ENCODE results near the gene GPATCH3. TPM values are rescaled to one million over a fixed set of nuclear protein-coding genes. Genes with fewer than 3 reads are reported as not detected.

The GPATCH3 gene
- total and polyA plus RNA-seq, 2 experiments from 2014 or later: 9.5 to 18.4 TPM

- Histone ChIP-seq H3K79me2 (peaks cover 20% of the 10 kb centered on the region), H3K4me2 (no peak overlapping the region), H3K9me2 (replicated peaks; ENCODE audit: insufficient read depth) (no peaks in the 10 kb centered on the region), H3K27ac (no peak overlapping the region), H3K36me3 (replicated peaks; ENCODE audit: insufficient read depth, low read depth) (peaks cover 3% of the 10 kb centered on the region), H3K27me3 (no peaks in the 10 kb centered on the region), H3K4me1 (ENCODE audit: insufficient read depth) (peaks cover 13% of the 10 kb centered on the region), H3K9me3 (ENCODE audit: low read depth) (no peaks in the 10 kb centered on the region), H2AFZ (no peak overlapping the region), H4K20me1 (ENCODE audit: insufficient read depth, poor library complexity, severe bottlenecking) (no peaks in the 10 kb centered on the region), H3K4me3 (no peak overlapping the region)
- TF ChIP-seq EZH2 (IDR thresholded peaks at IDR 0.05; ENCODE audit: borderline replicate concordance) (no peak), EZH2phosphoT487 (IDR thresholded peaks at IDR 0.05; ENCODE audit: low read depth, severe bottlenecking, unreplicated experiment) (no peak)
- TF ChIP-seq, protein P1, sequence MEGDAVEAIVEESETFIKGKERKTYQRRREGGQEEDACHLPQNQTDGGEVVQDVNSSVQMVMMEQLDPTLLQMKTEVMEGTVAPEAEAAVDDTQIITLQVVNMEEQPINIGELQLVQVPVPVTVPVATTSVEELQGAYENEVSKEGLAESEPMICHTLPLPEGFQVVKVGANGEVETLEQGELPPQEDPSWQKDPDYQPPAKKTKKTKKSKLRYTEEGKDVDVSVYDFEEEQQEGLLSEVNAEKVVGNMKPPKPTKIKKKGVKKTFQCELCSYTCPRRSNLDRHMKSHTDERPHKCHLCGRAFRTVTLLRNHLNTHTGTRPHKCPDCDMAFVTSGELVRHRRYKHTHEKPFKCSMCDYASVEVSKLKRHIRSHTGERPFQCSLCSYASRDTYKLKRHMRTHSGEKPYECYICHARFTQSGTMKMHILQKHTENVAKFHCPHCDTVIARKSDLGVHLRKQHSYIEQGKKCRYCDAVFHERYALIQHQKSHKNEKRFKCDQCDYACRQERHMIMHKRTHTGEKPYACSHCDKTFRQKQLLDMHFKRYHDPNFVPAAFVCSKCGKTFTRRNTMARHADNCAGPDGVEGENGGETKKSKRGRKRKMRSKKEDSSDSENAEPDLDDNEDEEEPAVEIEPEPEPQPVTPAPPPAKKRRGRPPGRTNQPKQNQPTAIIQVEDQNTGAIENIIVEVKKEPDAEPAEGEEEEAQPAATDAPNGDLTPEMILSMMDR (IDR thresholded peaks at IDR 0.05; ENCODE audit: poor library complexity): no peak
- WGBS (ENCODE audit: low lambda C conversion rate, missing lambda C conversion rate): 96% methylated on average over 12 of the region's 12 CpGs
- no peak for DNase-seq (ENCODE audit: low spot score)
Measured at GRCh38 chr1:26942656-26943055, 42.4 kb upstream of the GPATCH3 start.

DNA sequence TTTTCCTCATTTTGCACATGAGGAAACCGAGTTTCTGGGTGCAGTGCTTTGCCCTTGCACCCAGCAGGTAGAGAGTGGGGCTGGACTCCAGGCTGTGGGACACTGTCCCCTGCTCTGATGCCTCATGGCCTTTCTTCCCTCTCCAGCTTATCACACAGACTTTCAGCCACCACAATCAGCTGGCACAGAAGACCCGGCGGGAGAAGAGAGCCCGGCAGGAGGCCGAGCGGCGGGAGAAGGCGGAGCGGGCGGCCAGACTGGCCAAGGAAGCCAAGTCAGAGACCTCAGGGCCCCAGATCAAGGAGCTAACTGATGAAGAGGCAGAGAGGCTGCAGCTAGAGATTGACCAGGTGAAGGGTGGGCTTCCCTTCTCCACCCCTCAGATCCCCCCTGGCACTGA, 41.0 kb upstream of the GPATCH3 start:
- Histone ChIP-seq H3K9me3 (ENCODE audit: low read depth) (no peaks in the 10 kb centered on the region), H3K27ac (no peak overlapping the region), H3K79me2 (peaks cover 34% of the 10 kb centered on the region), H3K4me2 (no peak overlapping the region), H3K27me3 (no peaks in the 10 kb centered on the region), H3K4me3 (no peak overlapping the region), H4K20me1 (ENCODE audit: insufficient read depth, poor library complexity, severe bottlenecking) (no peaks in the 10 kb centered on the region), H3K9me2 (replicated peaks; ENCODE audit: insufficient read depth) (no peaks in the 10 kb centered on the region), H2AFZ (no peak overlapping the region), H3K36me3 (replicated peaks; ENCODE audit: insufficient read depth, low read depth) (peaks cover 3% of the 10 kb centered on the region), H3K4me1 (ENCODE audit: insufficient read depth) (peaks cover 7% of the 10 kb centered on the region)
- 97% methylated on average over 10 of the region's 10 CpGs for WGBS (ENCODE audit: low lambda C conversion rate, missing lambda C conversion rate)
- TF ChIP-seq EZH2phosphoT487 (IDR thresholded peaks at IDR 0.05; ENCODE audit: low read depth, severe bottlenecking, unreplicated experiment) (no peak), EZH2 (IDR thresholded peaks at IDR 0.05; ENCODE audit: borderline replicate concordance) (no peak)
- TF ChIP-seq, protein P1 (IDR thresholded peaks at IDR 0.05; ENCODE audit: poor library complexity): no peak
- DNase-seq (ENCODE audit: low spot score): no peak

GRCh38 chr1:26938659-26939025, 38.4 kb upstream of the GPATCH3 start:
- no peak overlapping the region for H2AFZ ChIP-seq
- DNase-seq (ENCODE audit: low spot score): no peak
- H3K9me2 ChIP-seq (replicated peaks; ENCODE audit: insufficient read depth): no peaks in the 10 kb centered on the region
- no peak overlapping the region for H3K27ac ChIP-seq
- TF ChIP-seq, protein P1 (IDR thresholded peaks at IDR 0.05; ENCODE audit: poor library complexity): no peak
- TF ChIP-seq EZH2phosphoT487 (IDR thresholded peaks at IDR 0.05; ENCODE audit: low read depth, severe bottlenecking, unreplicated experiment) (no peak), EZH2 (IDR thresholded peaks at IDR 0.05; ENCODE audit: borderline replicate concordance) (no peak)
- H3K36me3 ChIP-seq (replicated peaks; ENCODE audit: insufficient read depth, low read depth): peaks cover 3% of the 10 kb centered on the region
- no peaks in the 10 kb centered on the region for H3K27me3 ChIP-seq
- no peak overlapping the region for H3K4me3 ChIP-seq
- H3K79me2 ChIP-seq: peaks cover 44% of the 10 kb centered on the region
- no peaks in the 10 kb centered on the region for H4K20me1 ChIP-seq (ENCODE audit: insufficient read depth, poor library complexity, severe bottlenecking)
- no peaks in the 10 kb centered on the region for H3K9me3 ChIP-seq (ENCODE audit: low read depth)
- H3K4me2 ChIP-seq: no peak overlapping the region
- 93% methylated on average over 2 of the region's 2 CpGs for WGBS (ENCODE audit: low lambda C conversion rate, missing lambda C conversion rate)
- no peaks in the 10 kb centered on the region for H3K4me1 ChIP-seq (ENCODE audit: insufficient read depth)
